Panc1 (cell line): Measurements from ENCODE around the gene PAK3. TPM values are rescaled to one million over a fixed set of nuclear protein-coding genes. Genes with fewer than 3 reads are reported as not detected.

Source experiments
- ATAC-seq: fragments of 200-7000 bp; cut with Tn5 transposase; 2 replicates; pipeline ENCODE4 v1.9.1; 2020; ENCODE audit warnings: mild to moderate bottlenecking, moderate library complexity
- BruUV-seq: library from RNA; stranded (reverse); fragments of 400-500 nt; replicated peaks from 2 replicates; lab custom pipeline; 2021; lab: Mats Ljungman, UMichigan
- CTCF ChIA-PET: fragments of 300-600 bp; sonication (Branson Sonifier 250); formaldehyde crosslinking; loops from one replicate; lab custom pipeline; 2022; ENCODE audit warnings: antibody characterized with exemption; lab: Charles Lee
- POLR2A ChIA-PET: fragments of 300-600 bp; sonication (Branson Sonifier 250); formaldehyde crosslinking; loops from one replicate; lab custom pipeline; 2022; ENCODE audit warnings: antibody characterized with exemption; lab: Charles Lee
- DNase-seq: peaks from one replicate; pipeline ENCODE4 v3.0.0-alpha.2; 2010; ENCODE audit warnings: low read depth, low spot score
- H3K27ac ChIP-seq: 2 replicates; pipeline ENCODE4 v1.5.1; 2011; ENCODE audit warnings: mild to moderate bottlenecking, low read length, inconsistent platforms
- H3K27me3 ChIP-seq: fragments of 200-500 bp; sonication (Bioruptor generic); 2 replicates; pipeline ENCODE4 v1.6.0; 2014; ENCODE audit warnings: low read length, inconsistent platforms; ENCODE audit not compliant: control insufficient read depth, insufficient read depth
- H3K36me3 ChIP-seq: fragments of 200-500 bp; sonication (Bioruptor generic); 2 replicates; pipeline ENCODE4 v1.5.1; 2014; ENCODE audit warnings: inconsistent platforms, mild to moderate bottlenecking, low read length, moderate library complexity; ENCODE audit not compliant: control insufficient read depth, insufficient read depth
- H3K4me1 ChIP-seq: 2 replicates; pipeline ENCODE4 v1.5.1; 2011; ENCODE audit warnings: inconsistent platforms, mild to moderate bottlenecking, low read length, moderate library complexity; ENCODE audit not compliant: control insufficient read depth, insufficient read depth
- H3K4me3 ChIP-seq, 2 experiments: 2 replicates each; pipeline ENCODE4 v1.5.1; 2011 to 2012; ENCODE audit warnings: low read depth in 2 of 2, low read length in 2 of 2, mild to moderate bottlenecking in 2 of 2, inconsistent platforms in 1 of 2, moderate library complexity in 1 of 2
- H3K9me3 ChIP-seq: fragments of 200-500 bp; sonication (Bioruptor generic); 2 replicates; pipeline ENCODE4 v1.5.1; 2014; ENCODE audit warnings: low read depth, mild to moderate bottlenecking, inconsistent platforms, low read length, moderate library complexity; ENCODE audit not compliant: control insufficient read depth, insufficient read depth
- CTCF ChIP-seq: fragments of 450-650 bp; IDR thresholded peaks from 2 replicates; pipeline ENCODE4 v1.5.1; 2017; ENCODE audit warnings: mild to moderate bottlenecking
- POLR2AphosphoS5 ChIP-seq: IDR thresholded peaks from 2 replicates; pipeline ENCODE4 v1.6.1; 2012; ENCODE audit warnings: mild to moderate bottlenecking, low read depth, low read length, moderate library complexity
- REST ChIP-seq, 2 experiments: IDR thresholded peaks; 2 replicates each; pipeline ENCODE4 v1.6.1; 2011 to 2012; ENCODE audit warnings: low read depth in 2 of 2, control low read depth in 1 of 2, low read length in 1 of 2, mild to moderate bottlenecking in 1 of 2, moderate library complexity in 1 of 2; ENCODE audit not compliant: insufficient read depth in 1 of 2
- SIN3A ChIP-seq: IDR thresholded peaks from 2 replicates; pipeline ENCODE4 v1.6.1; 2012; ENCODE audit warnings: low read depth, mild to moderate bottlenecking, low read length, moderate library complexity, borderline replicate concordance; ENCODE audit not compliant: insufficient read depth
- TCF7L2 ChIP-seq: IDR thresholded peaks from 2 replicates; pipeline ENCODE4 v1.6.1; 2011; ENCODE audit warnings: mild to moderate bottlenecking, low read depth, low read length, inconsistent platforms
- in situ Hi-C: cut with HindIII; loops from 2 replicates; pipeline ENCODE4 v1.10.0; 2016; ENCODE audit warnings: low sequenced_read_pairs, low pct_unique_long_range_greater_than_20kb
- intact Hi-C: fragments of 100-400 bp; cut with micrococcal nuclease; formaldehyde crosslinking; loops from one replicate; pipeline ENCODE4 v1.10.0; 2022; ENCODE audit not compliant: unreplicated experiment
- total RNA-seq: library from RNA; stranded (reverse); gene quantifications from one replicate; pipeline ENCODE4 v1.2.1, GENCODE V29; 2021; ENCODE audit not compliant: unreplicated experiment

Gene PAK3
- total RNA-seq, 1 experiment from 2014 or later: 0.15 TPM

GRCh38 chrX:111131572-111131971 lies 35.6 kb downstream of the PAK3 start:
- CTCF ChIA-PET: no interaction called here
- intact Hi-C loops: no loop called here
- in situ Hi-C loops: no loop called here
- no peak for TF ChIP-seq SIN3A
- TF ChIP-seq POLR2AphosphoS5: no peak
- no peak for TF ChIP-seq REST (IDR thresholded peaks at IDR 0.05; ENCODE audit: insufficient read depth in 1 of 2, low read depth in 2 of 2, low read length in 1 of 2)
- no peak for TF ChIP-seq CTCF
- TF ChIP-seq TCF7L2: no peak
- Histone ChIP-seq H3K9me3 (no peaks in the 10 kb centered on the region), H3K27ac (no peak overlapping the region), H3K4me3 (no peak overlapping the region), H3K36me3 (no peaks in the 10 kb centered on the region), H3K4me1 (no peaks in the 10 kb centered on the region), H3K27me3 (no peaks in the 10 kb centered on the region)
- no TSS peak for BruUV-seq
- POLR2A ChIA-PET: no interaction called here
- DNase-seq (no peak), ATAC-seq (no peak)

- TF ChIP-seq CTCF (no peak), POLR2AphosphoS5 (no peak), SIN3A (no peak), TCF7L2 (no peak), REST (IDR thresholded peaks at IDR 0.05; ENCODE audit: insufficient read depth in 1 of 2, low read depth in 2 of 2, low read length in 1 of 2) (no peak)
- no TSS peak for BruUV-seq
- no peak for ATAC-seq
- Histone ChIP-seq H3K27ac (no peak overlapping the region), H3K4me1 (no peaks in the 10 kb centered on the region), H3K4me3 (no peak overlapping the region), H3K27me3 (no peaks in the 10 kb centered on the region), H3K9me3 (no peaks in the 10 kb centered on the region), H3K36me3 (no peaks in the 10 kb centered on the region)
- CTCF ChIA-PET: no interaction called here
- POLR2A ChIA-PET: no interaction called here
- in situ Hi-C loops: no loop called here
- intact Hi-C loops: no loop called here
- no peak for DNase-seq
Observed at GRCh38 chrX:111133389-111133788, 37.4 kb downstream of the PAK3 start.
